GM18517 (cell line): ENCODE results near the gene LRMDA.

Source experiments
- ATAC-seq: cut with Tn5 transposase; IDR thresholded peaks from one replicate; pipeline ENCODE4 v1.9.1; 2021; ENCODE audit warnings: mild to moderate bottlenecking, moderate library complexity; ENCODE audit not compliant: unreplicated experiment

LRMDA gene

GRCh38 chr10:75401569-75402485 is 29.6 kb upstream of the LRMDA start, which contains the start of gene ZNF503:
ZNF503 (minus strand) TSS chr10:75401764; CDS start chr10:75401419, 345 bp downstream.
- ATAC-seq, result peak; percentile 64

GRCh38 chr10:75402486-75403143 is 28.8 kb upstream of the LRMDA start:
- ATAC-seq, result no peak

DNA sequence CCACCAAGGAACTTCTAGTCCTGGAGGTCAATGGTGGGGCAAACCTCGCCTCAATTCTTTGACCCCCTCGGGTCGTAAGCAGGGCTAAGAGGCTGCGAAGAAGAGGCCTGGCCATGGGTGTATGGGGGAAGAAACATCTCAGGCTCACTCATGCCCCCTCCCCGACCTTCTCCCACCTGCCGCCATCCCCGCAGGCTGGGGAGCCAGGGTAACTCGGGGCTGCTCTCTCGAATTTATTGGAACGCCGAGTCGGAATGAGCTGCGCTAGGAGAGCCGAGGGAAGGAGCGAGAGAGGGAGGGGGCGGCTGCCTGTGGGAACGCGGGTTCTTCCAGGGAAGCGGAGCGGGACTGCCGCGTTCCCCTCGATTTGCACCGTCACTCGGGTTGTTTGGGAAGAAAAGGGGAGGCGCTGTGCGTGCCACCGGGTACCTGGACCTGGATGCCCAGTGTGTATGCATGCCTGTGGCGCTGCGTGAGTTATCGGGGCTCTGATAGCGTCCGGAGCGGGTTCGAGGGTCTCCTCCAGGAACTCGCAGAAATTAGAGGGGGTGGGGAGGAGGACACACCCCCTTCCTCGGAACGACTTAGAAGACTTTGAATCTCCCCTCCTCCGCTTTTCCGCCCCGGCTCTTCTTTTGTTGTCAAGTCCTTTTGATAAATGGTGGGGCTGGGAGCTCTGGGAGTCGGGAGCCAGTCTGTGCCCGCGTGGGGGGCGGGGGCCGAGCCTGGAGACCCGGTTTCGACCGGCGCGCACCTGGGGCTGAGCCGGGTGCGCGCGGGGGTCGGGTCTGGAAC is 28.1 kb upstream of the LRMDA start:
- no peak for ATAC-seq

- ATAC-seq, result no peak
Measured at GRCh38 chr10:75403939-75404814, 27.2 kb upstream of the LRMDA start.

DNA sequence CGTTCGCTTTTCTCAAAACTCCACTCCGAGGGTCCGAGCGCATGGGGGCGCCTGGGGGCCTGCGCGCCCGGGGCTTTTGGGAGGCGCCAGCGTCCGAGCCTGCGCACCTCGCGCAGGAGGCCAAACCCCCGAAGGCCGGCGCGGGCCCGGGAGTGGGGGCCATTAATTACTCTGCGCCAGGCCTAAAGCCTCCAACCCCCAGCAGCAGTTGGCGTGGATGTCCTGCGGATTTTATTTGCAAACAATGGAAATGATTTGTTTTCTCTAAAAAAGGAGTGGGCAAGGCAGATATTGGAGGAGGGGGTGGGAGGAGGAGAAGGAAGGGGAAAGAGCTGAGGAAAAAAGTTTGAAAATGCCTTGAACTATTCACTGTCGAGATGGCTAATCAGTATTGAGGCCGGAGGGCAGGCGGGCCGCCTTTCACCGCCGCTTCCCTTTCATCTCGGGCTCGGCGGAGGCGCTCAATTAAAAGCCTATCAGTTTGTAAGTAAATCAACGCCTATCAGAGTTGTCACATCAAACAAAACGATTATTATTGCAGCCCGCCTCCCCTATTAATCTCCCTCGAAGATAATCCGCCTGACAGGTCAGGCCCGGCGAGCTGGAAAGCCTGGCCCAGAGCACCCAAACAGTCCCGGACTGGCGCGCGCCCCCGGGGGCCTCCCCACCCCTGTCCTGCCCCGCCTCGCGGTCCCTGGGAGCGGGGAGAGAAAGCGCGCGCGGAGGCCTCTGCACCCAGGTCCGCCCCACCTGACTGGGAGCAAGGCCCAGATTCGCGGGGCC is 26.4 kb upstream of the LRMDA start:
- ATAC-seq, result no peak

DNA sequence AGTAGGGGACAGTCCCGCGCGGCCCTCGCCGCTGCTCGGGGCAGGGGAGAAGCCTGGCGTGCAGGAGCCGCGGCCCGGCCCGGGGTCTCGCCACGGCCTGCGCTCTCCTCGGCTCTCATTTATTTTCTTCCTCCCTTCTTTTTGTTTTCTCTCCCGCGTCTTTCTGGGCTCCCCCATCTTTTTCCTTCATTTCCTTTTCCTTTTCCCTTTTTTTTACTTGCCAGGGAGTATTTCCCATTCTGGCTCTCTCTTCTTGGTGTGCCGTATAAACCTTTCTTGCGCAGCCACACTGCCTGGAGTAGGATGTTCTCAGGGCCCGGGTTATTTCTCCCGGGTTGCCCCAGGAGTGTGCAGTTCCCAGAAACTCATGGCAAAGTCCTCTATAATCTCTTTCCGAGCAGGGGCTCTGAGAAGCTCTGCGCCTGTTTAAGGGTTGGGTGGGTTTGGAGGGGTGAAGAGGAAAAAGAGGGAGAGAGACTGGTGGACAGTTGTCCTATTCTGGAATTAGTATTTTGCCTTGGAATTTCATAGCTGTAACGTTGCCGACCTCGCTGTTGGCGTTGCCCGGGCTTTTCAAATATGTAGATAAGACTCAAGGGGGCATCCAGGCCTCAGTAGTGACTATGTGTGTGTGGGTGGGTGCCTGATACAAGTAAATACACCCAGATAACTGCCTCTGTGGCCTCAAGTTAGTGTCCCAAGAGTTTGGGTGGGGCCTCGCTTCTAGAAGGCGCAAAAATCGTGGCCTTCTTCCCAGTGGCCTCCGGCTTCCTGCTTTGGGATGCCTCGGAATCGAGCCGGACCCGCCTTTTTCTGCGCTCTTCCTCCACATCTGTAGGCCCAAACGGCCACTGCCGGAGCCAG is 25.6 kb upstream of the LRMDA start:
- no peak for ATAC-seq

- no peak for ATAC-seq
Measured at GRCh38 chr10:75406462-75407223, 24.8 kb upstream of the LRMDA start.

DNA sequence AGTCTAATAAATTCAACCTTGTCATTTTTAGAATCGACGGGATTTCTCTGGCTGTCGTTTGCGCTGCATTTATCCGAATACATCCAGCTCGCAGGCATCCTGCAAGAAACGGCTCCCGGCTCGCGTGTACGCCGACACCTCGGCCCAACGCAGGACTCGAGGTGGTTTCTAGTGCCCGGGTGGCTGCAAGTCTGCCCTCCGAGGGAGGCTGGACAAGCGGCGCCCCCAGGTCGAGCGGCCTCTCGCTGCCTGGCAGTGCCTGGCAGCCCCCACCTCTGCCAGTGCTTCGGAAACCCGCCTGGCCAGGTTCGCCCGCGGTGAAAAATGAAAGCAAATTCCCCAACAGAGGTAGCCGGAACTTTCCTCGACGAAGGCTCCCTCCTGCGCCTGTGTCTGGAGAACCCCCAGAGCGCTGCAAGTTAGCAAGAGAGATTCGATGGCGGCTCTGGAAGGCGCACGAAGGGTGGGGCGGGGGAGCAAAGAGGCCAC is 24.2 kb upstream of the LRMDA start:
- no peak for ATAC-seq

- ATAC-seq, result no peak
Measured at GRCh38 chr10:75407713-75408508, 23.5 kb upstream of the LRMDA start.

GRCh38 chr10:75408509-75408875 is 22.9 kb upstream of the LRMDA start:
- no peak for ATAC-seq

- ATAC-seq, result no peak
Measured at GRCh38 chr10:75408911-75409885, 22.2 kb upstream of the LRMDA start.

GRCh38 chr10:75410132-75411005 is 21.1 kb upstream of the LRMDA start:
- no peak for ATAC-seq

GRCh38 chr10:75414527-75414926 is 16.9 kb upstream of the LRMDA start:
- ATAC-seq, result no peak

DNA sequence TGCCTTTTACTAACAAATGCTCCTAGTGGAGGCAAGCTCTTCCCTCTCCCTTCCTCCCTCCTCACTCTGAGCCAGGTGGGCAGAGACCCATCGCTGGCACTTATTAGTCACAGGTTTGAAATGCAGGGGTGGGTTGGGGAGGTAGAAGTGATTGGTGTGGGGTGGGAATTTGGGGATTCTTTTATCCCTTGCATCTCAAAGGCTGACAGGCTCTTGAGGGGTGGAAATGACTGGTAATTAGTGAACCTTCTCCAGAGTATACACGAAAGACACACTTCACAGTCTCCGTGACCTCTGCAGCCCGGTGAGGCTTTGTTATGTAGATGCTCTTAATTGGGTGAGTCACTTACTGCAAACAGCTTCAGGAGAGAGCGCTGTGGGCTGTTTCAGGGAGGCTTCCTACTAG is 13.9 kb upstream of the LRMDA start:
- no peak for ATAC-seq

- ATAC-seq, result no peak
Measured at GRCh38 chr10:75418293-75418692, 13.1 kb upstream of the LRMDA start.
